Measurements from ENCODE around the gene SGK1.
"Not testable (repeated sequence)": the region's sequence is repeated elsewhere in the genome, so short reads cannot be mapped to it uniquely, and the experiment has no call there.

Gene SGK1

GRCh38 chr6:134328138-134328537 lies 10.2 kb upstream of the SGK1 start:
- DNase-seq (ENCODE audit: low spot score): no peak

GRCh38 chr6:134326192-134326591 lies 8.3 kb upstream of the SGK1 start:
- DNase-seq (ENCODE audit: low spot score): not testable (repeated sequence)

GRCh38 chr6:134324766-134325165 lies 6.9 kb upstream of the SGK1 start:
- DNase-seq (ENCODE audit: low spot score): no peak

GRCh38 chr6:134324141-134324540 lies 6.2 kb upstream of the SGK1 start:
- DNase-seq (ENCODE audit: low spot score): no peak

- no peak for DNase-seq (ENCODE audit: low spot score)
These were observed 5.8 kb upstream of the SGK1 start for GRCh38 chr6:134323698-134324097.

GRCh38 chr6:134323294-134323693 lies 5.4 kb upstream of the SGK1 start:
- DNase-seq (ENCODE audit: low spot score): no peak

GRCh38 chr6:134322216-134322615 lies 4.3 kb upstream of the SGK1 start:
- no peak for DNase-seq (ENCODE audit: low spot score)

- no peak for DNase-seq (ENCODE audit: low spot score)
These were observed 3.3 kb upstream of the SGK1 start for GRCh38 chr6:134321246-134321645.

GRCh38 chr6:134319686-134320085 lies 1.8 kb upstream of the SGK1 start:
- DNase-seq (ENCODE audit: low spot score): not testable (repeated sequence)

GRCh38 chr6:134318974-134319281 lies 1.0 kb upstream of the SGK1 start:
- DNase-seq (ENCODE audit: low spot score): no peak

- DNase-seq (ENCODE audit: low spot score): no peak
These were observed 493 bp upstream of the SGK1 start for GRCh38 chr6:134318236-134318973.

GRCh38 chr6:134316733-134317431 lies 1.0 kb downstream of the SGK1 start:
- DNase-seq (ENCODE audit: low spot score): no peak

GRCh38 chr6:134315974-134316441 lies 1.9 kb downstream of the SGK1 start:
- DNase-seq (ENCODE audit: low spot score): no peak

- no peak for DNase-seq (ENCODE audit: low spot score)
These were observed 2.7 kb downstream of the SGK1 start for GRCh38 chr6:134315189-134315588.

GRCh38 chr6:134314006-134314821 lies 3.7 kb downstream of the SGK1 start:
- no peak for DNase-seq (ENCODE audit: low spot score)

- DNase-seq (ENCODE audit: low spot score): no peak
These were observed 5.8 kb downstream of the SGK1 start for GRCh38 chr6:134312038-134312660.

- no peak for DNase-seq (ENCODE audit: low spot score)
These were observed 7.1 kb downstream of the SGK1 start for GRCh38 chr6:134310817-134311216.

GRCh38 chr6:134309983-134310605 lies 7.8 kb downstream of the SGK1 start:
- no peak for DNase-seq (ENCODE audit: low spot score)

- DNase-seq (ENCODE audit: low spot score): no peak
These were observed 8.7 kb downstream of the SGK1 start for GRCh38 chr6:134309227-134309626.

GRCh38 chr6:134308800-134309199 lies 9.1 kb downstream of the SGK1 start:
- DNase-seq (ENCODE audit: low spot score): no peak

- no peak for DNase-seq (ENCODE audit: low spot score)
These were observed 10.0 kb downstream of the SGK1 start for GRCh38 chr6:134307870-134308269.

GRCh38 chr6:134307075-134307474 lies 10.8 kb downstream of the SGK1 start:
- DNase-seq (ENCODE audit: low spot score): no peak

All from HuH-7 (cell line).